Amygdala (tissue), 56 donors: ENCODE data around the gene COL6A3.
A peak's percentile ranks its signal among the peaks of the same experiment; 100 is the strongest.
"Not testable (repeated sequence)": the region's sequence is repeated elsewhere in the genome, so short reads cannot be mapped to it uniquely, and the experiment has no call there.

ENCODE experiments used
- DNase-seq, 56 donors: peaks; one replicate each; lab custom pipeline; 2025; lab: John Stamatoyannopoulos, UW

The COL6A3 gene

GRCh38 chr2:237320801-237321560 lies 93.0 kb downstream of the COL6A3 start:
- DNase-seq, result peak in 8 of 56 donors; percentile 1 to 39 (median 11)

- no peak for DNase-seq
Measured at GRCh38 chr2:237319887-237320286, 94.1 kb downstream of the COL6A3 start.

GRCh38 chr2:237319086-237319820 lies 94.7 kb downstream of the COL6A3 start:
- DNase-seq, result no peak

GRCh38 chr2:237316339-237316738 lies 97.6 kb downstream of the COL6A3 start:
- no peak for DNase-seq

GRCh38 chr2:237315829-237316225 lies 98.1 kb downstream of the COL6A3 start:
- no peak for DNase-seq

GRCh38 chr2:237315170-237315828 lies 98.7 kb downstream of the COL6A3 start:
- peak in 41 of 56 donors; percentile 8 to 75 (median 37) for DNase-seq

GRCh38 chr2:237314681-237315080 lies 99.3 kb downstream of the COL6A3 start:
- DNase-seq, result no peak

GRCh38 chr2:237314198-237314597 lies 99.8 kb downstream of the COL6A3 start:
- no peak for DNase-seq

- no peak for DNase-seq
Measured at GRCh38 chr2:237312021-237312755, 101.8 kb downstream of the COL6A3 start.

GRCh38 chr2:237310515-237311114 lies 103.3 kb downstream of the COL6A3 start:
- DNase-seq, result no peak

- no peak for DNase-seq
Measured at GRCh38 chr2:237309416-237309815, 104.5 kb downstream of the COL6A3 start.

GRCh38 chr2:237309011-237309410 lies 105.0 kb downstream of the COL6A3 start:
- DNase-seq, result peak in 1 of 56 donors; percentile 3

- DNase-seq, result no peak
Measured at GRCh38 chr2:237307474-237307873, 106.5 kb downstream of the COL6A3 start.

GRCh38 chr2:237306787-237307170 lies 107.2 kb downstream of the COL6A3 start:
- DNase-seq, result no peak

- DNase-seq, result no peak
Measured at GRCh38 chr2:237306083-237306786, 107.7 kb downstream of the COL6A3 start.

- no peak for DNase-seq
Measured at GRCh38 chr2:237305579-237305978, 108.4 kb downstream of the COL6A3 start.

- no peak for DNase-seq
Measured at GRCh38 chr2:237304763-237305514, 109.0 kb downstream of the COL6A3 start.

- DNase-seq, result not testable (repeated sequence)
Measured at GRCh38 chr2:237303244-237303643, 110.7 kb downstream of the COL6A3 start.

GRCh38 chr2:237301595-237301994 lies 112.4 kb downstream of the COL6A3 start:
- DNase-seq, result no peak
